B cell (primary cell): ENCODE measurements around the gene LRRC2.

ENCODE experiments used
- CTCF ChIP-seq: fragments of 200-600 bp; IDR thresholded peaks from one replicate; pipeline ENCODE4 v1.8.0; 2022; ENCODE audit warnings: antibody characterized with exemption, mild to moderate bottlenecking
- EZH2 ChIP-seq: IDR thresholded peaks from 2 replicates; pipeline ENCODE4 v1.6.1; 2012; ENCODE audit warnings: borderline replicate concordance, low read depth, mild to moderate bottlenecking, moderate library complexity, low read length; ENCODE audit not compliant: insufficient read depth, poor library complexity, severe bottlenecking

DNA sequence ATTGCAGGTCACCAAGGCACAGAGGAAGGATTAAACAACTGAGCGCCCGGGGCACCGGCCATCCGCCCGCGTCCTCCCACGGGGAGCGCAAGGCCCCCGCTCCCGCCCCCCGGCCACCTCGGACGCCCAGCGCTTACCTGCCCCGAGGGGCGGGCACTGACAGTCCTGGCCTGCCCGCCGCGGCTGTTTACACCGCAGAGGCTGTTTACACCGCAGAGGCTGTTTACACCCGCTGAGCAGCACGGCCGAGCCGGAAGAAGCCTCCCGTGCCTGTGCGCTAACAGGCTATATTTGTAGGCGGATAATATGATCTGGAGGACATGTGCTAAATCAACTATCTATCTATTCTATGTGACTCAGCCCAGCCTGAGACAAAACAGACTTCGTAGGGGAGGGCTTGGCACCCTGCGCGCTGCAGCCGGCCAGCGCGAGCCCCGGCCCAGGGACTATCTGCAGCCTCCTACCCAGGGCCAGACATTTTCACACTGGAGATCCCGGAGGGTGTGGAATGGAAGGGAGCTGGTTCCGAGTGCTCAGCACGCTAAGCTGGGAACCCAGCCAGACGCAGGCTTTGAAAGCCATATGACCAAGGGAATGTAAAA is at the start of gene LRRC2:
- TF ChIP-seq CTCF (no peak), EZH2 (no peak)
